Stimulated activated naive CD8-positive, alpha-beta T cell treated with anti-CD3 and anti-CD28 coated beads, Interleukin-15, amount 100 ng/mL, for 72 hours (primary cell): ENCODE results near the gene NKAIN1.
A peak's percentile ranks its signal among the peaks of the same experiment; 100 is the strongest.
"Not testable (repeated sequence)": the region's sequence is repeated elsewhere in the genome, so short reads cannot be mapped to it uniquely, and the experiment has no call there.

Experiments
- ATAC-seq: fragments of 150-1000 bp; cut with Tn5 transposase; 2 replicates; pipeline ENCODE4 v1.10.0; 2021; ENCODE audit warnings: mild to moderate bottlenecking, moderate library complexity
- DNase-seq, 2 donors: peaks; one replicate each; pipeline ENCODE4 v3.0.0; 2021 to 2022
- H3K27ac Mint-ChIP-seq, 2 donors: one replicate each; pipeline ENCODE4 v1.8.0; 2022; ENCODE audit warnings: mild to moderate bottlenecking in 2 of 2, mixed read lengths in 2 of 2, moderate library complexity in 2 of 2
- H3K27me3 Mint-ChIP-seq: one replicate; pipeline ENCODE4 v1.8.0; 2022; ENCODE audit warnings: mixed read lengths
- H3K4me1 Mint-ChIP-seq: one replicate; pipeline ENCODE4 v1.8.0; 2022; ENCODE audit warnings: mild to moderate bottlenecking, mixed read lengths
- H3K4me3 Mint-ChIP-seq, 2 donors: one replicate each; pipeline ENCODE4 v1.8.0; 2022; ENCODE audit warnings: mild to moderate bottlenecking in 2 of 2, mixed read lengths in 2 of 2, moderate library complexity in 1 of 2
- H3K9me3 Mint-ChIP-seq, 2 donors: one replicate each; pipeline ENCODE4 v1.8.0; 2022; ENCODE audit warnings: mixed read lengths in 2 of 2

NKAIN1 gene

GRCh38 chr1:31216016-31216415 is 23.7 kb downstream of the NKAIN1 start:
- DNase-seq (no peak), ATAC-seq (no peak)
- Mint-ChIP-seq H3K9me3 (peaks cover 2% of the 10 kb centered on the region in 2 donors), H3K4me1 (no peaks in the 10 kb centered on the region), H3K27ac (peak overlapping the region in 1 of 2 donors; percentile 65), H3K27me3 (no peaks in the 10 kb centered on the region), H3K4me3 (no peak overlapping the region)

DNA sequence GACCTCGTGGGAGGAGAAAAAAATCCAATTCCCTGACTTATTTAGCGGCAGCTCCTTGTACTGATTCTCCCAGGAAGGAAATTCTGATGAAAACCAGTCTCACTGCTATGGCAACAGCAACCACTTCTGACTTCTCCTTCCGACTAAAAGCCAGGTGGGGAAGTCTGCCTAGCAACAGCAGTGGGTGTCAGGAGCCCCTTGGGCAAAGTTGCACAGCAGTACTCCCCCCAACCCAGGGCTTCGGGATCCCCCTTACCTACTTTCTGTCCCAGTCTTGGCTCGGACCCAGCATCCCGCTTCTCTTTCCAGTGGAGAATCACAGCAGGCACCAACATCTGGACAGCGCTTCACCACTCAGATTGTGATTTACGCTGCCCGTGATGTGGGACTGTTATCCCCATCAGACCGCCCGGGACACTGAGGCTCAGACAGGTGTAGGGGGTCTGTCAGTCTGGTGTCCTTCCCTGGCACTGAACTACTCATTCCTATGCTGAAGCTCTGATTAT is 24.6 kb downstream of the NKAIN1 start:
- peaks cover 6 to 8% of the 10 kb centered on the region in 2 donors for H3K9me3 Mint-ChIP-seq
- H3K27me3 Mint-ChIP-seq = no peaks in the 10 kb centered on the region
- no peak for DNase-seq

DNA sequence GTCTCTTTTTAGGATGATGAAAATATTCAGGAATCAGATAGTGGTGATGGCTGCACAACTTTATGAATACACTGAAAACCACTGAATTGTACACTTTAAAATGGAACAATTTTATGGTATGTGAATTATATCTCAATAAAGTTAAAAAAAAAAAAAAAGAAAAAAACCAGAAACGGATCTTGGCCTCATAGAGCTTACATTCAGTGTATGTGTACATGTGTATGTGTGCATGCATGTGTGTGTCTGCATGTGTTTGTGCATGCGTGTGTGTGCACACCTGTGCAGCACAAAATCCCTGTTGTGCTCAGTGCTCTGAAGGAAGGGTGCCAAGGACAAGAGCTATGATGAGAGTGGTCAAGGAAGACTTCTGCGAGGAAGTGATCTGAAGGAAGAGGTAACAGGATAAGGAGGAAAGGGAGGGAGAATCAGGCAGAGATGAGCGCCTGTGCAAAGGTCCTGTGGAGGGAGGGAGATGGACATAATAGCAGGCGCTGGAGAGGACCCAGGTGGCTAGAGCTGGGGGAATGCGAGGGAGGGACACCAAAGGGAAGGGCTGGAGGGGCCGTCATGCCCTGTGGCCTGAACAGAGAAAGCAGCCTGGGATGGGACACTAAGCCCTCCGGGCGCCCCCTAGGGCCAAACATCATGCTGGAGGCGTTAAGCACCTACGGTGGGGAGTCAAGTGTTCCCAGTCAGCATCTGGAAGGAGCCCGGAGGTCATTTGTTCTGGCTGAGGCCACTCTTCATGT is 25.2 kb downstream of the NKAIN1 start:
- Mint-ChIP-seq H3K27me3 (no peaks in the 10 kb centered on the region), H3K9me3 (peaks cover 6 to 8% of the 10 kb centered on the region in 2 donors), H3K27ac (no peak overlapping the region), H3K4me1 (no peaks in the 10 kb centered on the region), H3K4me3 (no peak overlapping the region)
- no peak for DNase-seq
- no peak for ATAC-seq

More for the DNA sequence above, 24.6 kb downstream of the NKAIN1 start:
- Mint-ChIP-seq H3K4me3 (no peak overlapping the region), H3K27ac (no peak overlapping the region), H3K4me1 (no peaks in the 10 kb centered on the region)
- ATAC-seq = no peak

GRCh38 chr1:31208361-31208945 is 31.2 kb downstream of the NKAIN1 start:
- H3K9me3 Mint-ChIP-seq = peaks cover 6 to 8% of the 10 kb centered on the region in 2 donors
- no peak for ATAC-seq

DNA sequence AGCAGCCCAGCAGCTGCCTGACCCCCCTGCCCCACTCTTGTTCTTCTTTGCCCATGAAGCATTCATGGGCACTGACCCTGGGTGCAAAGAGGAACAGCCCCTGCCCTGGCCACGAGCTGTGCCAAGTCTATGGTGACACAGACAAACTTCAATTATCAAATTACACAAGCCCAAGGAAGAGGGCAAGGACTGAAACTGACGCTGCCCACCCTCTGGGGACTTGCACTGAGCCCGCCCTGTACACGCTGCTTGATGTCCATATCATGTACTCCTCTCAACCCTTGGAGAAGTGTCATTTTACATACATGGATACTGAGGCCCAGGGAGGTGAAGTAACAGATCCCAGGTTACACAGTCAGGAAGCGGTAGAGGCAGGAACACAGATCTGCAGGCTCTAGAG is 32.1 kb downstream of the NKAIN1 start:
- DNase-seq (no peak), ATAC-seq (no peak)
- Mint-ChIP-seq H3K27me3 (no peaks in the 10 kb centered on the region), H3K27ac (no peak overlapping the region), H3K4me1 (no peaks in the 10 kb centered on the region), H3K4me3 (no peak overlapping the region), H3K9me3 (peaks cover 6 to 8% of the 10 kb centered on the region in 2 donors)

More at GRCh38 chr1:31208361-31208945, 31.2 kb downstream of the NKAIN1 start:
- Mint-ChIP-seq H3K27ac (no peak overlapping the region), H3K27me3 (no peaks in the 10 kb centered on the region), H3K4me1 (no peaks in the 10 kb centered on the region), H3K4me3 (no peak overlapping the region)
- DNase-seq = no peak

- H3K27ac Mint-ChIP-seq = no peak overlapping the region
- ATAC-seq = no peak
- no peak for DNase-seq
- no peaks in the 10 kb centered on the region for H3K4me1 Mint-ChIP-seq
- H3K4me3 Mint-ChIP-seq = no peak overlapping the region
- H3K9me3 Mint-ChIP-seq = peaks cover 6 to 8% of the 10 kb centered on the region in 2 donors
- no peaks in the 10 kb centered on the region for H3K27me3 Mint-ChIP-seq
Measured at GRCh38 chr1:31207046-31207445, 32.6 kb downstream of the NKAIN1 start.

GRCh38 chr1:31203215-31203614 is 36.5 kb downstream of the NKAIN1 start:
- ATAC-seq = no peak
- no peak for DNase-seq

GRCh38 chr1:31201931-31202360 is 37.7 kb downstream of the NKAIN1 start:
- H3K27ac Mint-ChIP-seq = no peak overlapping the region
- ATAC-seq = no peak
- no peaks in the 10 kb centered on the region for H3K27me3 Mint-ChIP-seq
- H3K9me3 Mint-ChIP-seq = no peaks in the 10 kb centered on the region
- no peak overlapping the region for H3K4me3 Mint-ChIP-seq
- no peak for DNase-seq
- H3K4me1 Mint-ChIP-seq = no peaks in the 10 kb centered on the region

More at GRCh38 chr1:31203215-31203614, 36.5 kb downstream of the NKAIN1 start:
- Mint-ChIP-seq H3K9me3 (no peaks in the 10 kb centered on the region), H3K4me1 (no peaks in the 10 kb centered on the region), H3K4me3 (no peak overlapping the region), H3K27me3 (no peaks in the 10 kb centered on the region), H3K27ac (no peak overlapping the region)

GRCh38 chr1:31199949-31200348 is 39.7 kb downstream of the NKAIN1 start:
- no peak overlapping the region for H3K27ac Mint-ChIP-seq
- H3K9me3 Mint-ChIP-seq = no peaks in the 10 kb centered on the region
- H3K4me1 Mint-ChIP-seq = no peaks in the 10 kb centered on the region
- ATAC-seq = no peak
- H3K4me3 Mint-ChIP-seq = no peak overlapping the region
- H3K27me3 Mint-ChIP-seq = peaks cover 4% of the 10 kb centered on the region
- no peak for DNase-seq

GRCh38 chr1:31199236-31199790 is 40.4 kb downstream of the NKAIN1 start:
- ATAC-seq = no peak

DNA sequence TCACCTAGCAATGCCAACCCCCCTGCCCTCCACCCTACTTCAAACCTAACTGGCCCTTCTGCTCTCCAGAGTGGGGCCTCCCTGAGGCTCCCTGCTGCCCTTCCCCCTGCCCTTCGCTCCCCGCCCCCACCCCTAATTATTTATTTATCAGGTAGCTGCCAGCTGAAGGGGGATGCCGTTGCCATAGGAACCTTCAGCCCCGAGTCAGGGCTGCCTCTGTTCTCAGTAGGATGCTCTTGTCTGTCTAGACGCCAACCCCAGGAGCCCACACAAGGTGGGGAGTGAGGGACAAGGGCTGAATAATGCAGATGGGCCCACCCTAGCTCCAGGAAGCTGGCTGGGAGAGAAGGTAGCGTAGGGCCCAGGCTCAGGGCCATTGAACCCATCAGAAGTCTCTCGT is 41.1 kb downstream of the NKAIN1 start:
- Mint-ChIP-seq H3K27me3 (peaks cover 5% of the 10 kb centered on the region), H3K4me1 (no peaks in the 10 kb centered on the region), H3K4me3 (no peak overlapping the region), H3K9me3 (no peaks in the 10 kb centered on the region), H3K27ac (no peak overlapping the region)
- ATAC-seq (no peak), DNase-seq (no peak)

More at GRCh38 chr1:31199236-31199790, 40.4 kb downstream of the NKAIN1 start:
- Mint-ChIP-seq H3K27ac (no peak overlapping the region), H3K4me1 (no peaks in the 10 kb centered on the region), H3K9me3 (no peaks in the 10 kb centered on the region), H3K27me3 (peaks cover 5% of the 10 kb centered on the region), H3K4me3 (no peak overlapping the region)
- no peak for DNase-seq

DNA sequence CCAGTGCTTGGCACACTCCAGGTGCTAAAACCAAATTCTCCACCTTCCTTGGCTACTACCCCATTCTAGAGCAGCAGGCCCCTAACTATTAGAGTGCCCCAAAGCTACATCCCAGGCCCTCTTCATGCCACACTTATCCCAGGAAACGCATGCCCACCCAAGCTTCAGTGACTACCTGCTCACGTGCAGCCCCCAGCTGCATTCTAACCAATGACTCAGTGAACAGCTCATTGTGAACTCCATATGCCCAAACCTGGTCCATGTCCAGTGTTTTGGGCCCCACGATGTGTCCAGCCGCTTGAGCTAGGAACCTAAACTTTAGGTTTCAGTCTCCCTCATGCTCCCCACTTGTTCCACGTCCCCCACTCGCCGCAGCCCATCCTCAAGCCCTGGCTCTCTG is 41.5 kb downstream of the NKAIN1 start:
- ATAC-seq (no peak), DNase-seq (no peak)
- no peak overlapping the region for H3K27ac Mint-ChIP-seq
- H3K4me3 Mint-ChIP-seq = no peak overlapping the region
- no peaks in the 10 kb centered on the region for H3K9me3 Mint-ChIP-seq
- no peaks in the 10 kb centered on the region for H3K4me1 Mint-ChIP-seq
- peaks cover 5% of the 10 kb centered on the region for H3K27me3 Mint-ChIP-seq

DNA sequence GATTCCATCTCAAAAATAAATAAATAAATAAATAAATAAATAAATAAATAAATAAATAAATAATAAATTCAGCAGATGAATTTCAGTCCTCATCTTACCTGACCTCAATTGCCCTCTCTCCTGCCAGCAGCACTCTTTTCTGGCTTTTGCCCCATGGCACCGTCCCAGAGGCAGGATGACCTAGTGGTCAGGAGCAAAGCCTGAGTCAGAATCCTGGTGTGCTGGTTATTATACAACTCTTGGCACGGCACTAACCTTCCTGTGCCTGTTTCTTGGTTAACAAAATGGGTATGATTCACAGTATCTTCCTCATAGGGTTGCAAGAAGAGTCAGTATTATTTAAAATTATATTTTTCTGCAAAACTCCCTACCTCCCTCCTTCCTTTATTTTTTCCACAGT is 43.0 kb downstream of the NKAIN1 start:
- no peak for ATAC-seq
- no peak overlapping the region for H3K4me3 Mint-ChIP-seq
- H3K27ac Mint-ChIP-seq = no peak overlapping the region
- H3K27me3 Mint-ChIP-seq = peaks cover 5% of the 10 kb centered on the region
- H3K9me3 Mint-ChIP-seq = no peaks in the 10 kb centered on the region
- no peaks in the 10 kb centered on the region for H3K4me1 Mint-ChIP-seq
- DNase-seq = no peak

DNA sequence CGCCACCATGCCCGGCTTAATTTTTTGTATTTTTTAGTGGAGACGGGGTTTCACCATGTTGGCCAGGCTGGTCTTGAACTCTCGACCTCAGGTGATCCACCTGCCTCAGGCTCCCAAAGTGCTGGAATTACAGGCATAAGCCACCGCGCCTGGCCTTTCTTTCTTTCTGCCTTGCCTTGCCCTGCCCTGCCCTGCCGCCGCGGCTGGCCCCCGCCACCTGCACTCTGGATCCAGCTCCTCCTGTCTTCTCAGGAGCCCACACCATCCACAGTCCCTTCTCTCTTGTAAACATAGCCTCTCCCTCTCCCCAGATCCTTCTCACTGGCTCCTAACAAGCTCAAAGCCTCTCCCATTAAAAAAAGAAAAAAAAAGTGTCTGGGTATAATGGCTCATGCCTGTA is 44.4 kb downstream of the NKAIN1 start:
- H3K4me1 Mint-ChIP-seq, ATAC-seq, H3K4me3 Mint-ChIP-seq, H3K27me3 Mint-ChIP-seq, DNase-seq, H3K9me3 Mint-ChIP-seq: not testable (repeated sequence)
- peak overlapping the region in 1 of 2 donors; percentile 86 for H3K27ac Mint-ChIP-seq

GRCh38 chr1:31193729-31194128 is 46.0 kb downstream of the NKAIN1 start:
- Mint-ChIP-seq H3K4me3 (no peak overlapping the region), H3K4me1 (no peaks in the 10 kb centered on the region), H3K27me3 (peaks cover 5% of the 10 kb centered on the region), H3K27ac (no peak overlapping the region), H3K9me3 (no peaks in the 10 kb centered on the region)
- ATAC-seq (no peak), DNase-seq (no peak)

GRCh38 chr1:31191281-31191680 is 48.4 kb downstream of the NKAIN1 start:
- no peak for DNase-seq
- peaks cover 5% of the 10 kb centered on the region for H3K27me3 Mint-ChIP-seq
- H3K4me3 Mint-ChIP-seq = no peak overlapping the region
- no peaks in the 10 kb centered on the region for H3K4me1 Mint-ChIP-seq
- ATAC-seq = no peak
- no peaks in the 10 kb centered on the region for H3K9me3 Mint-ChIP-seq
- H3K27ac Mint-ChIP-seq = no peak overlapping the region
